ENCODE data around the gene MBD3L1.

MBD3L1 gene

DNA sequence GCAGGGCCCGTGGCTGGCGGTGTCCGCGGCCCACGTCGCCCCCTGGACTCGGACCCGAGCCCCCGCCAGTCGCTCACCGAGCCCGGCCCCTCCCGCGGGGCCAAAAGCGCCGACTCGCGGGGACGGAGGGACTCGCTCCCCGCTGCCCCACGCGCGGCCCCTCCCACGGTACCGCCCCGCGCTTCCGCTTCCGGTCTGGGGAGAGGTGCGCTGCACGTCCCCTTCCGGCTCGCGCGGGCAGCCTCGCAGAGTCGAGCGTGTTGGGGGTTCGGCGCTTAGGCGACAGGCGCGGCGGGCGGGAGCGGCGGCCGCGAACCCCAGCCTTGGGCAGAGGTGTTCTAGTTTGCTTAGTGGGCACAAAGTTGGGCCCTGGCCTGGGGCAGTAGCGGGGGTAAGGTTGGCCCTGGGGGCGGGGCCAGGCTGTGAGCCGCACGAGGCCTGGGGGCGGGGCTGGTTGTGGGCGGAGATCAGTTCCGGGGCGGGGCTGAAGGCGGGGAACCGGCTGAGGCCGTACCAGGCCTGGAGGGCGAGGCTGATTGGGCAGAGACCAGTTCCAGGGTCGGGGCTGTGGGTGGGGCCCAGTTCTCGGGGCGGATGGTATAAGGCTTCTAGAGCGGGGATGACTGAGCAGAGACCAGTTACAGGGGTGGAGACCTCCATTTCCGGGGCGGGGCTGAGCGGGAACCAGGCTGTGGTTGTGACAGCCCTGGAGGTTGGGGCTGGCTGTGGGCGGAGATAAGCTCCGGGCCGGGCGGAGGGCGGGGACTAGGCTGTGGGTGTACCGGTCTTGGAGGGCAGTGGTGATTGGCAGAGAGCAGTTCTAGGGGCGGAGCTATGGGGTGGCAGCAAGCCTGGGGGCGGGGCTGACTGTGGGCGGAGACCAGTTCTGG, at the start of gene MBD3L1, which contains the start of gene ZNF558:
Gene MBD3L1, plus strand, starts transcription at position 246 of the 890 bp plus-strand sequence. CDS start 10,302 bp downstream, outside the sequence.
Gene ZNF558, minus strand, starts transcription at position 173 of the 890 bp plus-strand sequence. CDS start 9,645 bp downstream, outside the sequence.
- Mint-ChIP-seq H3K27ac (peak within 1 kb of the TSS; percentile 98), H3K4me1 (peaks cover 7 to 23% of the 10 kb centered on the region in 2 donors), H3K9me3 (peaks cover 0 to 4% of the 10 kb centered on the region in 2 donors), H3K36me3 (peaks cover 15 to 21% of the 10 kb centered on the region in 2 donors), H3K4me3 (peak within 1 kb of the TSS; percentile 93 to 98), H3K27me3 (no peaks in the 10 kb centered on the region)
- ATAC-seq (replicated peaks) (peak; percentile 88 to 92), DNase-seq (peak; percentile 99)

DNA sequence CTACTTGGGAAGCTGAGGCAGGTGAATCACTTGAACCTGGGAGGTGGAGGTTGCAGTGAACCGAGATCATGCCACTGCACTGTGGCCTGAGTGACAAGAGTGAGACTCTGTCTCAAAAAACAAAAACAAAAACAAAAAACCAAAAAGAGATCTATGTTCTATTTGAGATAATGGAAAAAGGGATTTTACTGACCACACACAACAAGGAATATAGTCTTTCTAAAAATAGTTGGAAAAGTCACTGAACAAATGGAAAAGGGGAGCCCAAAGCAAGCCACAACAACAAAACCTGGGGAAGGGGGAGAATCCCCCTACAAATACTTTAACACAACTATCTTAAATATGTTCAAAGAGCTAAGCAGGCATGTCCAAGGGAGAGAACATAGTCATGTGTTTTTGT, 37.4 kb upstream of the MBD3L1 start:
- DNase-seq = no peak
- Mint-ChIP-seq H3K36me3 (no peaks in the 10 kb centered on the region), H3K27me3 (no peaks in the 10 kb centered on the region), H3K4me1 (no peaks in the 10 kb centered on the region), H3K27ac (no peak overlapping the region), H3K9me3 (peaks cover 10 to 19% of the 10 kb centered on the region in 2 donors), H3K4me3 (no peak overlapping the region)
- no peak for ATAC-seq (replicated peaks)

DNA sequence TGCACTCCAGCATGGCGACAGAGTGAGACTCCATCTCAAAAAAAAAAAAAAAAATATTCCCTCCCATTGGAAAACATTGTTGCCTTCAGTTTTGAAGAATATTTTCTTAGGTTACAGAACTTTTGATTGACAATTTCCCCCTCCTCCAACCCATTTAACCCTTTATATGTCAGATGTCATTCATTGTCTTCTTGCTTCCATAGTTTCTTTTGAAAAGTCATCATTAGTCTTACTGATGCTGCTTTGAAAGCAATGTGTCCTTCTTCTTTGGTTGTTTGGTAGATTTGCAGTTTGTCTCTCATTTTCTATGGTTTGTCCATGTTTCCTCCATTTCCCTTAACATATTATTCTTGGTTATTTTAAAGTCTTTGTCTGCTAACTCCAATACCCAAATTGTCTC, 25.5 kb upstream of the MBD3L1 start:
- no peak for ATAC-seq (replicated peaks)
- Mint-ChIP-seq H3K4me1 (no peaks in the 10 kb centered on the region), H3K27ac (no peak overlapping the region)

DNA sequence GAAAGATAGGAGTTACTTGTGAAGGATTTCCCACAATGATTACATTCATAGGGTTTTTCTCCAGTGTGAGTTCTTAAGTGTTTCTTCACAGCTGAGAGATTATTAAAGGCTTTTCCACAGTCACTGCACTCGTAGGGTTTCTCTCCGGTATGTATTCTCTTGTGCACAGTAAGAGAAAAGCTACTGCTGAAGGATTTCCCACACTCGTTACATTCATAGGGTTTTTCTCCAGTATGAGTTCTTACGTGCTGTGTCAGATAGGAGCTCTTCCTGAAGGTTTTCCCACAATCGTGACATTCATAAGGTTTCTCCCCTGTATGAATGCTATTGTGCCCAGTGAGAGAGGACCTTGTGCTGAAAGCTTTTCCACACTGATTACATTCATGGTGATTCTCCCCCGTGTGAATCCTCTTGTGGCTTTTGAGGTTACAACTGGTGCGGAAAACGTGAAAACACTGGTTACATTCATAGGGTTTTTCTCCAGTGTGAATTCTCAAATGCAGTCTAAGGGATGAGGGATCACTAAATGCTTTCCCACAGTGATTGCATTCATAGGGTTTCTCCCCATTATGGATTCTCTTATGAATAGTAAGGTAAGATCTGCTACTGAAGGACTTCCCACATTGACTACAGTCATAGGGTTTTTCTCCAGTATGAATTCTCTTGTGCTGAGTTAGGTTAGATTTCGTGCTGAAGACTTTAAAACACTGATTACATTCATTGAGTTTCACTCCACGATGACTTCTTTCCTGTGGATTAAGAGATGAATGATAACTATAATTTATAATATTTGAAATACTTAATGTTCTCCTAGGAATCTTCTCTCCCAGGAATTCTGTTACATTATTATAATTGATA, 20.6 kb upstream of the MBD3L1 start:
- Mint-ChIP-seq H3K27me3 (no peaks in the 10 kb centered on the region), H3K36me3 (peaks cover 82 to 86% of the 10 kb centered on the region in 2 donors), H3K4me3 (no peak overlapping the region), H3K27ac (no peak overlapping the region), H3K9me3 (peaks cover 34 to 36% of the 10 kb centered on the region in 2 donors), H3K4me1 (no peaks in the 10 kb centered on the region)
- no peak for DNase-seq
- ATAC-seq (replicated peaks) = no peak

More for the DNA sequence above, 25.5 kb upstream of the MBD3L1 start:
- no peak overlapping the region for H3K4me3 Mint-ChIP-seq
- no peaks in the 10 kb centered on the region for H3K27me3 Mint-ChIP-seq
- H3K9me3 Mint-ChIP-seq = peaks cover 29 to 35% of the 10 kb centered on the region in 2 donors
- peaks cover 62 to 63% of the 10 kb centered on the region in 2 donors for H3K36me3 Mint-ChIP-seq
- no peak for DNase-seq

DNA sequence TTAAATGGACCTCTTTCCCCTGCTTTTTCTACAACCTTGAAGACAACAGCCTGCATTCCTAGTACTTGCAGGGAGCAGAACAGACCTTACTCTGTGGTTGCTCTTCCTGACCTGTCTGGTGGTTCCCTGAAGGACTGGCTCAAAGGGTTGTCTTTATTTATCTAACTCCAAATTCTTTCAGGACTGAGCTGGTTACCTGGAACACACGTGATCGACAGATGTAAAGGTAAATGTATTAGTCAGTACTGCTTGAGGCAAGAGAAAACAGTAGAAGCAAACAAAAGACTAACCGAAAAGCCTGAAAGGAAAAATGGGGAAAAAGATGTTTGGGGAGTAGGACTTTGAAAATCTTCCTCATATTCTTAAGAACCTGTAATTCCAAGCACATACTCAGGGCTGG, 18.0 kb upstream of the MBD3L1 start:
- peaks cover 89 to 94% of the 10 kb centered on the region in 2 donors for H3K36me3 Mint-ChIP-seq
- peaks cover 30 to 32% of the 10 kb centered on the region in 2 donors for H3K9me3 Mint-ChIP-seq
- ATAC-seq (replicated peaks) (no peak), DNase-seq (no peak)
- H3K27me3 Mint-ChIP-seq = no peaks in the 10 kb centered on the region
- H3K4me1 Mint-ChIP-seq = no peaks in the 10 kb centered on the region
- H3K27ac Mint-ChIP-seq = no peak overlapping the region
- no peak overlapping the region for H3K4me3 Mint-ChIP-seq

DNA sequence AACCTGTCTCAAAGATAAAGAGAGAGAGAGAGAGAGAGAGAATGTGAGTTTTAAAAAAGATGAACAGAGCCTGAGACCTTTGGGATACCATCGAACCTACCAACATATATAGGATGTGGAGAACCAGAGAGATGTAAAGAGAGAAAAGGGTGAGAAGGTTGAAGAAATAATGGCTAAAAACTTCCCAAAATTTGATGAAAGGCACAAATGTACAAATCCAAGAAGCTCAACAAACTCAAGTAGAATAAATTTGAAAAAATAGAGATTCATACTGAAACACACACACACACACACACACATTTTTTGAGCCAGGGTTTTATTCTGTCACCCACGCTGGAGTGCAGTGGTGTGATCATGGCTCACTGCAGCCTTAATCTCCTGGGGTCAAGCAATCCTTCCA, 16.4 kb upstream of the MBD3L1 start:
- no peak for DNase-seq
- no peak overlapping the region for H3K27ac Mint-ChIP-seq
- no peak overlapping the region for H3K4me3 Mint-ChIP-seq
- no peaks in the 10 kb centered on the region for H3K27me3 Mint-ChIP-seq
- no peaks in the 10 kb centered on the region for H3K4me1 Mint-ChIP-seq
- peaks cover 92 to 99% of the 10 kb centered on the region in 2 donors for H3K36me3 Mint-ChIP-seq
- peaks cover 36 to 37% of the 10 kb centered on the region in 2 donors for H3K9me3 Mint-ChIP-seq
- no peak for ATAC-seq (replicated peaks)

DNA sequence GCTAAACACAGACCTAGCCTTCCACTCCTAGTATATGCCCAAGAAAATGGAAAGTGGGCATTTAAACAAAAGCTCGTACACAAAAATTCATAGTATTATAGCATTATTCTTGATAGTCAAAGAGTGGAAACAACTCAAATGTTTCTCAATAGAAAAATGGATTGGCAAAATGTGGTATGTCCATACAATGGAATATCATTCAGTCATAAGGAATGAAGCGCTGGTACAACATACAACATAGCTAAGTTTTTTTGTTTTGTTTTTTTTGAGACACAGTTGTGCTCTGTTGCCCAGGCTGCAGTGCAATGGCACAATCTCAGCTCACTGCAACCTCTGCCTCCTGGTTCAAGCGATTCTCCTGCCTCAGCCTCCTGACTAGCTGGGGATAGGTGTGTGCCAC, 11.9 kb upstream of the MBD3L1 start:
- H3K4me3 Mint-ChIP-seq = no peak overlapping the region
- H3K27me3 Mint-ChIP-seq = no peaks in the 10 kb centered on the region
- H3K4me1 Mint-ChIP-seq = peaks cover 0 to 2% of the 10 kb centered on the region in 2 donors
- H3K27ac Mint-ChIP-seq = no peak overlapping the region
- H3K36me3 Mint-ChIP-seq = peaks cover 93 to 98% of the 10 kb centered on the region in 2 donors
- DNase-seq = no peak
- no peak for ATAC-seq (replicated peaks)
- peaks cover 31% of the 10 kb centered on the region in 2 donors for H3K9me3 Mint-ChIP-seq

DNA sequence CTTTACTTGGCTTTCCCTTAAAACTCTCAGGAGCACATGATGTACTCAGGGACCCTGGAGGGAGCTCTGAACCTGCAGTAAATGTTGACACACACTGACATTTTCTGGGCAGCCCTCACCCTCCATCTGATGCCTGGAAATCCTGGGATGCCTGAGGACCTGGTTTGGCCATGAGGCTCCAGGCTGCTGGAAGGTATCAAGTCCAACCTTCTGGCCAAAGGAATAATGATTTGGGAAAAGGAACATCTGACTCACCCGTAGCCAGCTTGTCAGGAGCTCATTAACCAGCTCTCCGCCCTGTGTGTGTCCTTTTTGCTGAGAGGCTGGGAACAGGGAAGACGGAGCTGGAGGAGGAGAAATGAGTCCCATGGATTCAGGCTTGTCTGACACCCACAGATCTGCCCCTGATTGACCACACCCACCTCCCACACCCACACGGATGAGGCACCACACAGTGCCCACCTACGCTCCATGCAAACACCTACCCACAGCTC, 10.4 kb upstream of the MBD3L1 start:
- H3K4me1 Mint-ChIP-seq = peaks cover 4 to 6% of the 10 kb centered on the region in 2 donors
- DNase-seq (no peak), ATAC-seq (replicated peaks) (no peak)
- H3K36me3 Mint-ChIP-seq = peaks cover 87 to 91% of the 10 kb centered on the region in 2 donors
- H3K27me3 Mint-ChIP-seq = no peaks in the 10 kb centered on the region
- peaks cover 18 to 24% of the 10 kb centered on the region in 2 donors for H3K9me3 Mint-ChIP-seq
- H3K4me3 Mint-ChIP-seq = no peak overlapping the region
- H3K27ac Mint-ChIP-seq = no peak overlapping the region

DNA sequence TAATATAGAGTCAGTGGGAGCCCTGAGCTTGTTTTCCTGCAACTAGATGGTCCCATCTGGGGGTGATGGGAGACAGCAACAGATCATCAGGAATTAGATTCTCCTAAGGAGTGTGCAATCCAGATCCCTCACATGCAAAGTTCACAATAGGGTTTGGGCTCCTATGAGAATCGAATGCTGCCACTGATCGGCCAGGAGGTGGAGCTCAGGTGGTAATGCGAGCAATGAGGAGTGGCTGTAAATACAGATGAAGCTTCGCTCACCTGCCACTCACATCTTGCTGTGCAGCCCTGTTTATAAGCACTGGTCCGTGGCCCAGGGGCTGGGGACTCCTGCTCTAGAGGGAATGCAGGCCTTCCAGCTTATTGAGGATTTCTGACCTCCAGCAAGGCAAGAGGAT, 5.8 kb upstream of the MBD3L1 start:
- Mint-ChIP-seq H3K27ac (no peak overlapping the region), H3K36me3 (peaks cover 62 to 69% of the 10 kb centered on the region in 2 donors)

DNA sequence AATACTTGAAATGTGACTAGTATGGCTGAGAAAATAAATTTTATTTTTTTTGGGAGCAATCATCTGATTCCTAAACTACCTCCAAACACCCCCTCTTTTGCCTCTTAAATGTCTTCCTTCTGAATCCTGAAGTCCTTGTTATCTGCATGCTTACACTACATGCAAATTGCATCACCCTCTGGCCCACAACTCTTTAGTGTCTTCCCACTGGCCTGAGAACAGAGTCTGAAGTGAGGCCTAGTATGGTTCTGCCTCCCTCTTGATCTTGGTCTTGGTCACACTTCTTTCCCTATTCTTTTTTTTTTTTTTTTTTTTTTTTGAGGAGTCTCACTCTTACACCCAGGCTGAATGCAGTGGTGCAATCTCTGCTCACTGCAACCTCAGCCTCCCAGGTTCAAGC, 4.9 kb upstream of the MBD3L1 start:
- ATAC-seq (replicated peaks) (no peak), DNase-seq (no peak)
- H3K36me3 Mint-ChIP-seq = peaks cover 55 to 60% of the 10 kb centered on the region in 2 donors
- H3K27ac Mint-ChIP-seq = no peak overlapping the region
- H3K4me1 Mint-ChIP-seq = peaks cover 7 to 17% of the 10 kb centered on the region in 2 donors
- H3K27me3 Mint-ChIP-seq = no peaks in the 10 kb centered on the region
- H3K9me3 Mint-ChIP-seq = peaks cover 5% of the 10 kb centered on the region in 2 donors
- H3K4me3 Mint-ChIP-seq = no peak overlapping the region

More for the DNA sequence above, 5.8 kb upstream of the MBD3L1 start:
- Mint-ChIP-seq H3K9me3 (peaks cover 5% of the 10 kb centered on the region in 2 donors), H3K4me3 (no peak overlapping the region), H3K27me3 (no peaks in the 10 kb centered on the region), H3K4me1 (peaks cover 6 to 13% of the 10 kb centered on the region in 2 donors)
- DNase-seq = no peak
- ATAC-seq (replicated peaks) = no peak

DNA sequence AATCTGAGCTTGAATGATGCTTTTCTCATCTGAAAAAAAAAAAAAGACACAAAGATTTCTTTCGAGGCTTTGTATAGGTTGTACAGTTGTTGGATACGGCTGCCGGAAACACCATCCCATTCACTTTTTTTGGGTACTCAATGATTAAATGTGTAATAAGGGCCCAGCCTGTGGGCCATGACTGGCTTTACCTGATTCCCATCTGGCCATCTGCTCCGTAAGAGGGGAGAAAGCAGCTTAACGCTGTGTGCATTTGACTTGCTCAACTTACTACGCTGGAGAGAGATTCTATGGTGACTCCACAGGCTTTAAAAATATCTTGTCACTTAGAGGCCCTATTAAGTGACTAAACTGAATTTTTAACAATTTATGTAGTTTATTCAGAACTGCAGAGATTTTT, 804 bp upstream of the MBD3L1 start:
- Mint-ChIP-seq H3K4me1 (peaks cover 7 to 23% of the 10 kb centered on the region in 2 donors), H3K36me3 (peaks cover 19 to 23% of the 10 kb centered on the region in 2 donors), H3K9me3 (peaks cover 0 to 4% of the 10 kb centered on the region in 2 donors), H3K4me3 (peak overlapping the region; percentile 93 to 98), H3K27ac (peak overlapping the region; percentile 97), H3K27me3 (no peaks in the 10 kb centered on the region)
- no peak for DNase-seq
- ATAC-seq (replicated peaks) = no peak

DNA sequence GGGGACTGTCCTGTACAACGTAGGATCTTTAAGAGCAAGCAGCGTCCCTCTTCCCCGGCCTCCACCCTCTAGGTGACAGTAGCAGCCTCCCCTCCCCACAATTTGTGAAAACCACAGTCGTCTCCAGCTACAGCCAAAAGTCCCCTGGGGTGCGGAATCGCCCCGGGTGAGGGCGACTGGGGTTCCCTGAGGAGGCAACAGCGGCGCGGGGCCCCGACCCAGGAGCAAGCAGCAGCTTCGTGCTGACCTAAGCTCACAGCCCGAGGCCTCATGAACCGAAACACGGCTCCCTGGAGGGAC, 395 bp upstream of the MBD3L1 start:
- Mint-ChIP-seq H3K27me3 (no peaks in the 10 kb centered on the region), H3K36me3 (peaks cover 19 to 23% of the 10 kb centered on the region in 2 donors), H3K4me3 (peak overlapping the region; percentile 93 to 98), H3K27ac (peak overlapping the region; percentile 97), H3K9me3 (peaks cover 0 to 4% of the 10 kb centered on the region in 2 donors), H3K4me1 (peaks cover 7 to 23% of the 10 kb centered on the region in 2 donors)
- no peak for DNase-seq
- ATAC-seq (replicated peaks) = peak; percentile 19 to 26

DNA sequence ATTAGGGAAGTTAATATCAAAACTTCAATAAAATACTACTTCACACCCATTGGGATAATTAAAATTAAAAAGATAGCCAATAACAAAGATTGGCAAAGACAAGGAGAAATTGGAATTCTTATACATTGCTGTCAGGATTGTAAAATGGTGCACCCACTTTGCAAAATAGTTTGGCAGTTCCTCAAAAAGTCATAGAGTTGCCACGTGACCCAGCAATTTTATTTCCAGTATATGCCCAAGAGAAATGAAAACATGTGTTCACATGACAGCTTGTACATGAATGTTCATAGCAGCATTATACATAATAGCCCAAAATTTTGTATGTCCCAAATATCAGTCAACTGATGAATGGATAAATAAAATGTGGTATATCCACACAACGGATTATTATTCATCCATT, 3.3 kb downstream of the MBD3L1 start:
- Mint-ChIP-seq H3K4me3 (no peak overlapping the region), H3K27ac (no peak overlapping the region), H3K9me3 (peaks cover 0 to 4% of the 10 kb centered on the region in 2 donors), H3K36me3 (no peaks in the 10 kb centered on the region), H3K4me1 (peaks cover 5 to 18% of the 10 kb centered on the region in 2 donors), H3K27me3 (peaks cover 6 to 7% of the 10 kb centered on the region in 2 donors)
- DNase-seq (no peak), ATAC-seq (replicated peaks) (no peak)

DNA sequence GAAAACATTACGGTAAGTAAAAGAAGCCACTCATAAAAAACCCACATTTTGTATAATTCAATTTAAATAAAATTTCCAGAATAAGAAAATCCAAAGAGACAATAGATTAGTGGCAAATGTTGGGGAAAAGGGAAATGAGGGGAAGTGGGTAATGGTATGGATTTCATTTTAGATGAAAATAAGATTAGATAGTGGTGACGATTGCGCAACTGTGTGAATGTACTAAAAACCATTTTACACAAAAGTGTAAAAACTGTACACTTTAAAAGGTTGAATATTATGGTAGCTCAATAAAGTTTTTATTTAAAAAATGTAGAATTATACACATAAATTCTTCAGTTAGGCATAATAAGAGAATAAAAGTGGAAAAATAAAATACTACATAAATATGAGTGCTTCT, 3.7 kb downstream of the MBD3L1 start:
- H3K4me1 Mint-ChIP-seq = peaks cover 5 to 18% of the 10 kb centered on the region in 2 donors
- no peaks in the 10 kb centered on the region for H3K36me3 Mint-ChIP-seq
- no peak overlapping the region for H3K27ac Mint-ChIP-seq
- DNase-seq (no peak), ATAC-seq (replicated peaks) (no peak)
- H3K4me3 Mint-ChIP-seq = no peak overlapping the region
- peaks cover 0 to 4% of the 10 kb centered on the region in 2 donors for H3K9me3 Mint-ChIP-seq
- H3K27me3 Mint-ChIP-seq = peaks cover 7 to 9% of the 10 kb centered on the region in 2 donors
